IMR-90 (cell line): Measurements from ENCODE around the gene RPTOR. TPM values are rescaled to one million over a fixed set of nuclear protein-coding genes. Genes with fewer than 3 reads are reported as not detected.

ENCODE experiments used
- ATAC-seq: fragments of 200-7000 bp; cut with Tn5 transposase; 2 replicates; pipeline ENCODE4 v1.9.1; 2020; ENCODE audit warnings: low read depth, mild to moderate bottlenecking, moderate library complexity
- BruUV-seq: library from RNA; stranded (reverse); fragments of 400-500 nt; replicated peaks from 2 replicates; lab custom pipeline; 2021; lab: Mats Ljungman, UMichigan
- CTCF ChIA-PET: fragments of 300-600 bp; formaldehyde crosslinking; extraction: SDS; loops from one replicate; lab custom pipeline; 2021; ENCODE audit warnings: antibody characterized with exemption; lab: Yijun Ruan, JAX
- POLR2A ChIA-PET: fragments of 300-600 bp; sonication (Branson Sonifier 250); formaldehyde crosslinking; loops from one replicate; lab custom pipeline; 2022; ENCODE audit warnings: antibody characterized with exemption; ENCODE audit not compliant: unreplicated experiment; lab: Charles Lee
- DNase-seq: peaks from one replicate; pipeline ENCODE4 v3.0.0; 2013
- H2AFZ ChIP-seq: replicated peaks from 2 replicates; pipeline ENCODE3; 2013; ENCODE audit warnings: low read length, mild to moderate bottlenecking; ENCODE audit not compliant: poor library complexity
- H2AK5ac ChIP-seq: 2 replicates; pipeline ENCODE4 v1.6.1; 2013; ENCODE audit warnings: low read depth, low read length, inconsistent platforms
- H2AK9ac ChIP-seq: replicated peaks from 2 replicates; pipeline ENCODE3; 2013; ENCODE audit warnings: mild to moderate bottlenecking, low read depth, low read length, moderate library complexity; ENCODE audit not compliant: poor library complexity
- H2BK120ac ChIP-seq: 2 replicates; pipeline ENCODE4 v1.6.1; 2013; ENCODE audit warnings: low read depth, low read length, inconsistent platforms
- H2BK15ac ChIP-seq: 3 replicates; pipeline ENCODE4 v1.6.1; 2013; ENCODE audit warnings: low read depth, low read length, inconsistent platforms
- H2BK20ac ChIP-seq: 2 replicates; pipeline ENCODE4 v1.6.1; 2013; ENCODE audit warnings: low read depth, mild to moderate bottlenecking, inconsistent platforms, low read length, moderate library complexity
- H2BK5ac ChIP-seq: 2 replicates; pipeline ENCODE4 v1.6.1; 2013; ENCODE audit warnings: mild to moderate bottlenecking, low read depth, low read length, inconsistent platforms; ENCODE audit not compliant: poor library complexity, severe bottlenecking
- H3K14ac ChIP-seq: replicated peaks from 2 replicates; pipeline ENCODE4 v1.6.1; 2013; ENCODE audit warnings: low read depth, low read length, inconsistent platforms
- H3K18ac ChIP-seq: 2 replicates; pipeline ENCODE4 v1.6.1; 2013; ENCODE audit warnings: low read depth, low read length, control low read depth
- H3K23ac ChIP-seq: 2 replicates; pipeline ENCODE4 v1.6.1; 2013; ENCODE audit warnings: low read depth, low read length, inconsistent platforms
- H3K27ac ChIP-seq: 2 replicates; pipeline ENCODE4 v1.5.1; 2013; ENCODE audit warnings: mild to moderate bottlenecking, control low read depth, low read length; ENCODE audit not compliant: insufficient read depth
- H3K27me3 ChIP-seq: 2 replicates; pipeline ENCODE4 v1.6.1; 2013; ENCODE audit warnings: low read length; ENCODE audit not compliant: control insufficient read depth, insufficient read depth
- H3K36me3 ChIP-seq: 2 replicates; pipeline ENCODE4 v1.6.1; 2013; ENCODE audit warnings: low read length, mixed read lengths; ENCODE audit not compliant: control insufficient read depth, insufficient read depth
- H3K4ac ChIP-seq: 2 replicates; pipeline ENCODE4 v1.6.1; 2013; ENCODE audit warnings: low read depth, low read length, inconsistent platforms
- H3K4me1 ChIP-seq: 2 replicates; pipeline ENCODE4 v1.6.1; 2013; ENCODE audit warnings: low read length, mixed read lengths; ENCODE audit not compliant: control insufficient read depth, insufficient read depth
- H3K4me2 ChIP-seq: 2 replicates; pipeline ENCODE4 v1.6.1; 2013; ENCODE audit warnings: low read depth, mild to moderate bottlenecking, control low read depth, low read length, moderate library complexity
- H3K4me3 ChIP-seq: 2 replicates; pipeline ENCODE4 v1.5.1; 2013; ENCODE audit warnings: low read depth, mild to moderate bottlenecking, control low read depth, low read length, moderate library complexity; ENCODE audit not compliant: insufficient read depth
- H3K56ac ChIP-seq: 2 replicates; pipeline ENCODE4 v1.6.1; 2013; ENCODE audit warnings: low read length, inconsistent platforms; ENCODE audit not compliant: insufficient read depth; ENCODE audit errors: extremely low read depth
- H3K79me1 ChIP-seq, 2 experiments: 2 replicates each; pipeline ENCODE4 v1.6.1; 2013; ENCODE audit warnings: low read length in 2 of 2, inconsistent platforms in 1 of 2, low read depth in 1 of 2
- H3K9ac ChIP-seq: 2 replicates; pipeline ENCODE4 v1.6.1; 2013; ENCODE audit warnings: low read depth, low read length, control low read depth
- H3K9me1 ChIP-seq: 2 replicates; pipeline ENCODE4 v1.6.1; 2013; ENCODE audit warnings: low read length, inconsistent platforms; ENCODE audit not compliant: insufficient read depth
- H3K9me3 ChIP-seq: 2 replicates; pipeline ENCODE4 v1.6.1; 2013; ENCODE audit warnings: low read length; ENCODE audit not compliant: control insufficient read depth, insufficient read depth
- H4K20me1 ChIP-seq: 2 replicates; pipeline ENCODE4 v1.6.1; 2013; ENCODE audit warnings: low read length, inconsistent platforms; ENCODE audit not compliant: insufficient read depth
- H4K5ac ChIP-seq: 2 replicates; pipeline ENCODE4 v1.6.1; 2013; ENCODE audit warnings: mild to moderate bottlenecking, low read depth, low read length, control low read depth
- H4K8ac ChIP-seq, 2 experiments: 2 replicates each; pipeline ENCODE4 v1.6.1; 2013; ENCODE audit warnings: low read depth in 2 of 2, low read length in 2 of 2, control low read depth in 1 of 2, inconsistent platforms in 1 of 2
- H4K91ac ChIP-seq: 2 replicates; pipeline ENCODE4 v1.6.1; 2013; ENCODE audit warnings: low read depth, low read length, inconsistent platforms; ENCODE audit not compliant: insufficient read depth
- FOS ChIP-seq: fragments of 150-350 bp; IDR thresholded peaks from 2 replicates; pipeline ENCODE4 v1.6.1; 2016; ENCODE audit warnings: low read depth, low read length
- MAFK ChIP-seq: IDR thresholded peaks from 2 replicates; pipeline ENCODE4 v1.6.1; 2012; ENCODE audit warnings: low read depth, low read length, improper control_type of control experiment
- MAZ ChIP-seq: IDR thresholded peaks from 2 replicates; pipeline ENCODE4 v1.6.1; 2012; ENCODE audit warnings: low read depth, mild to moderate bottlenecking, low read length, improper control_type of control experiment, moderate library complexity, borderline replicate concordance
- NFE2L2 ChIP-seq: fragments of 150-350 bp; IDR thresholded peaks from 2 replicates; pipeline ENCODE4 v1.6.1; 2016; ENCODE audit warnings: low read depth, mild to moderate bottlenecking, low read length
- RAD21 ChIP-seq: IDR thresholded peaks from 2 replicates; pipeline ENCODE4 v1.6.1; 2012; ENCODE audit warnings: low read length, improper control_type of control experiment
- RFX5 ChIP-seq: IDR thresholded peaks from 2 replicates; pipeline ENCODE4 v1.8.0; 2012; ENCODE audit warnings: low read depth, mild to moderate bottlenecking, low read length, moderate library complexity
- USF2 ChIP-seq: fragments of 150-350 bp; IDR thresholded peaks from 2 replicates; pipeline ENCODE4 v1.6.1; 2017; ENCODE audit warnings: mild to moderate bottlenecking, antibody characterized with exemption, low read length, low read depth
- WGBS, 2 experiments: methylation state at CpG; one replicate each; pipeline versions ENCODE4 v1.1.5 to v1.1.7; 2013; ENCODE audit warnings: missing lambda C conversion rate in 2 of 2; ENCODE audit not compliant: insufficient read length in 1 of 2; ENCODE audit errors: extremely low coverage in 2 of 2; 5-methylcytosine and 5-hydroxymethylcytosine counted together
- dilution Hi-C: fragments of 300-500 bp; cut with HindIII; formaldehyde crosslinking; loops from one replicate; pipeline ENCODE4 v1.14.3; 2018; ENCODE audit warnings: low sequenced_read_pairs; ENCODE audit not compliant: unreplicated experiment
- in situ Hi-C: fragments of 300-500 bp; cut with MboI; formaldehyde crosslinking; loops from 3 replicates; pipeline ENCODE4 v1.14.3; 2019; ENCODE audit warnings: low sequenced_read_pairs, inconsistent platforms, mixed read lengths
- intact Hi-C: fragments of 100-400 bp; cut with micrococcal nuclease; formaldehyde crosslinking; loops from 2 replicates; pipeline ENCODE4 v1.10.0; 2022
- polyA plus RNA-seq, 3 experiments: library from polyadenylated mRNA; depleted of rRNA; stranded (reverse); fragments of >200 nt; gene quantifications; 2 replicates each; pipeline ENCODE4 v1.2.3, GENCODE V29; 2012; ENCODE audit warnings: low replicate concordance in 1 of 3
- total RNA-seq: library from RNA; depleted of rRNA; stranded (reverse); fragments of >200 nt; gene quantifications from 2 replicates; pipeline ENCODE4 v1.2.3, GENCODE V29; 2012

RPTOR gene
- total and polyA plus RNA-seq, 2 of the 4 experiments (the other 2 are of a cell fraction): 10.8 to 14.7 TPM

GRCh38 chr17:80510132-80510531 lies 34.5 kb upstream of the RPTOR start:
- Histone ChIP-seq H3K4ac (no peak overlapping the region), H2BK120ac (no peak overlapping the region), H4K8ac (no peak overlapping the region), H3K4me1 (peaks cover 10% of the 10 kb centered on the region), H3K27me3 (no peaks in the 10 kb centered on the region; the same call in 1 of the 2 replicates), H3K14ac (no peak overlapping the region), H3K9me3 (no peaks in the 10 kb centered on the region), H2AFZ (no peak overlapping the region), H3K27ac (no peak overlapping the region), H2BK15ac (no peak overlapping the region), H2BK5ac (no peak overlapping the region), H3K9ac (no peak overlapping the region), H2AK5ac (no peak overlapping the region), H4K91ac (no peak overlapping the region), H3K23ac (no peak overlapping the region), H3K36me3 (no peaks in the 10 kb centered on the region), H4K20me1 (0 out of 2 replicates have a peak, but pooled peaks cover 6% of the 10 kb centered on the region), H4K5ac (no peak overlapping the region), H3K79me1 (no peaks in the 10 kb centered on the region), H3K4me3 (no peak overlapping the region), H2BK20ac (no peak overlapping the region), H3K18ac (no peak overlapping the region), H3K9me1 (peaks cover 16% of the 10 kb centered on the region), H2AK9ac (no peak overlapping the region), H3K56ac (no peak overlapping the region), H3K4me2 (no peak overlapping the region)
- in situ Hi-C loops (no loop called here), dilution Hi-C loops (no loop called here), intact Hi-C loops (no loop called here)
- 99% methylated on average over 10 of the region's 14 CpGs; no CpG with 5 or more reads in 1 of the 2 experiments for WGBS, 2 experiments
- no peak for TF ChIP-seq USF2
- TF ChIP-seq FOS: no peak
- TF ChIP-seq RFX5: no peak
- TF ChIP-seq RAD21: no peak
- TF ChIP-seq NFE2L2: no peak
- no peak for TF ChIP-seq MAFK
- TF ChIP-seq MAZ: no peak
- ATAC-seq: no peak
- BruUV-seq: no TSS peak
- no peak for DNase-seq
- ChIA-PET CTCF (no interaction called here), POLR2A (no interaction called here)
